ENCODE measurements around the gene STX3. TPM values are rescaled to one million over a fixed set of nuclear protein-coding genes. Genes with fewer than 3 reads are reported as not detected.

The STX3 gene
- total and polyA plus RNA-seq, 2 of the 13 experiments (the other 11 are each of a cell fraction or from before 2014, with no cell fraction given): 16.5 to 24.0 TPM

- TF ChIP-seq NR2C2 (CRISPR knock-in tag; IDR thresholded peaks at IDR 0.05; ENCODE audit: borderline replicate concordance): peak; percentile 77
- peak; percentile 56; the same call in 1 of the 2 replicates for TF ChIP-seq ZNF567 (CRISPR knock-in tag; IDR thresholded peaks at IDR 0.05; ENCODE audit: borderline replicate concordance)
- TF ChIP-seq ZNF432 (CRISPR knock-in tag; IDR thresholded peaks at IDR 0.05; ENCODE audit: borderline replicate concordance): 0 out of 2 replicates have a peak, but pooled peaks have one; percentile 44
- TF ChIP-seq ZNF343 (CRISPR knock-in tag; IDR thresholded peaks at IDR 0.05): no peak
- TF ChIP-seq NFATC3 (CRISPR knock-in tag; IDR thresholded peaks at IDR 0.05): peak; percentile 77; the same call in 1 of the 2 replicates
- no peak for TF ChIP-seq LBX2 (CRISPR knock-in tag; IDR thresholded peaks at IDR 0.05; ENCODE audit: borderline replicate concordance)
- TF ChIP-seq NR2F2 (IDR thresholded peaks at IDR 0.05; ENCODE audit: borderline replicate concordance, low read depth): no peak
- TF ChIP-seq XRCC5 (optimal IDR thresholded peaks at IDR 0.05; ENCODE audit: low read length): peak; percentile 97
- TF ChIP-seq TCF7L2 (IDR thresholded peaks at IDR 0.05; ENCODE audit: low read depth, low read length): no peak
- no peak for TF ChIP-seq ZNF781 (CRISPR knock-in tag; IDR thresholded peaks at IDR 0.05; ENCODE audit: borderline replicate concordance, not compliant biosample characterization)
- peak; percentile 90 for TF ChIP-seq HMGXB3 (CRISPR knock-in tag; IDR thresholded peaks at IDR 0.05; ENCODE audit: borderline replicate concordance)
- peak; percentile 91 for TF ChIP-seq IRF2 (CRISPR knock-in tag; IDR thresholded peaks at IDR 0.05)
- no peak for TF ChIP-seq ZNF773 (CRISPR knock-in tag; IDR thresholded peaks at IDR 0.05; ENCODE audit: borderline replicate concordance)
- TF ChIP-seq ZNF788 (CRISPR knock-in tag; IDR thresholded peaks at IDR 0.05; ENCODE audit: borderline replicate concordance): peak; percentile 76; the same call in 1 of the 2 replicates
- TF ChIP-seq PRMT3 (CRISPR knock-in tag; IDR thresholded peaks at IDR 0.05; ENCODE audit: borderline replicate concordance, low read depth): no peak
- 0 out of 2 replicates have a peak, but pooled peaks have one; percentile 50 for TF ChIP-seq ZNF546 (CRISPR knock-in tag; conservative IDR thresholded peaks at IDR 0.05)
- TF ChIP-seq NCOA5 (CRISPR knock-in tag; IDR thresholded peaks at IDR 0.05): no peak
- 0 out of 2 replicates have a peak, but pooled peaks have one; percentile 33 for TF ChIP-seq ZNF337 (CRISPR knock-in tag; IDR thresholded peaks at IDR 0.05; ENCODE audit: borderline replicate concordance, low read depth)
- TF ChIP-seq ATF7 (IDR thresholded peaks at IDR 0.05): no peak
- no peak for TF ChIP-seq ATF7 (CRISPR knock-in tag; IDR thresholded peaks at IDR 0.05)
- TF ChIP-seq NR0B2 (CRISPR knock-in tag; IDR thresholded peaks at IDR 0.05): no peak; the same call in 1 of the 2 replicates
- TF ChIP-seq RNF219 (CRISPR knock-in tag; IDR thresholded peaks at IDR 0.05): peak; percentile 82; the same call in 1 of the 2 replicates
These were observed 55.2 kb downstream of the STX3 start, which contains the start of gene MRPL16 (continued) for GRCh38 chr11:59810189-59810910.
